Left lung (tissue), 10 donors: ENCODE results near the gene TMEM131. TPM values are rescaled to one million over a fixed set of nuclear protein-coding genes. Genes with fewer than 3 reads are reported as not detected.
"Not testable (repeated sequence)": the region's sequence is repeated elsewhere in the genome, so short reads cannot be mapped to it uniquely, and the experiment has no call there.

ENCODE experiments used
- ATAC-seq: fragments of 200-7000 bp; cut with Tn5 transposase; one replicate; pipeline ENCODE4 v1.9.1; 2020; ENCODE audit warnings: moderate library complexity
- DNase-seq, 4 donors: peaks; one replicate each; pipeline ENCODE4 v3.0.0-alpha.2; 2013 to 2020
- H3K27ac ChIP-seq, 2 donors: fragments of 200-600 bp; sonication (generic) in 1 of 2; one replicate each; pipeline versions ENCODE4 v1.5.0 to v1.8.0; 2020 to 2021
- H3K27me3 ChIP-seq, 2 donors: fragments of 200-600 bp; sonication (generic) in 1 of 2; one replicate each; pipeline versions ENCODE4 v1.5.0 to v1.8.0; 2020 to 2021
- H3K36me3 ChIP-seq, 2 donors: fragments of 200-600 bp; sonication (generic) in 1 of 2; one replicate each; pipeline versions ENCODE4 v1.5.0 to v1.8.0; 2020 to 2021
- H3K4me1 ChIP-seq, 2 donors: fragments of 200-600 bp; one replicate each; pipeline ENCODE4 v1.8.0; 2021
- H3K4me3 ChIP-seq, 2 donors: fragments of 200-600 bp; sonication (generic) in 1 of 2; one replicate each; pipeline versions ENCODE4 v1.5.0 to v1.8.0; 2020 to 2021; ENCODE audit warnings: mild to moderate bottlenecking in 1 of 2
- H3K9me3 ChIP-seq, 2 donors: fragments of 200-600 bp; sonication (generic) in 1 of 2; one replicate each; pipeline versions ENCODE4 v1.5.0 to v1.8.0; 2020 to 2021
- CTCF ChIP-seq, 2 donors: fragments of 200-600 bp; sonication (generic) in 1 of 2; IDR thresholded peaks; one replicate each; pipeline versions ENCODE4 v1.5.0 to v1.8.0; 2021; ENCODE audit warnings: antibody characterized with exemption in 2 of 2
- intact Hi-C, 2 donors: fragments of 100-400 bp; cut with DNase I; formaldehyde crosslinking; loops; one replicate each; pipeline versions ENCODE4 v1.11.2 to v1.14.2; 2022
- polyA plus RNA-seq, 6 donors: library from polyadenylated mRNA; unstranded; fragments of 120-200 nt; gene quantifications; one replicate each; pipeline ENCODE4 v1.2.1, GENCODE V29; 2013; ENCODE audit not compliant: insufficient read length in 6 of 6
- total RNA-seq, 2 donors: library from RNA; stranded (reverse); fragmentation: NEBNext Ultra II Directional; extraction: Animal tissue kit (Norgen Biotek cat#: 25700); gene quantifications; one replicate each; pipeline ENCODE4 v1.2.1, GENCODE V29; 2021
- donor health status: DM: no; HTN: yes; CAD: no.
- donor health status: DM: no; HTN: no; CAD: no.

TMEM131 gene
- total and polyA plus RNA-seq, 8 donors = 43.9 to 52.0 (median 47.8) TPM

GRCh38 chr2:97926946-97927345, 68.8 kb downstream of the TMEM131 start:
- no peak overlapping the region for H3K4me3 ChIP-seq
- H3K36me3 ChIP-seq = peaks cover 0 to 21% of the 10 kb centered on the region in 2 donors
- ATAC-seq (no peak), DNase-seq (no peak)
- peaks cover 0 to 40% of the 10 kb centered on the region in 2 donors for H3K4me1 ChIP-seq
- TF ChIP-seq CTCF (IDR thresholded peaks at IDR 0.05) = no peak
- intact Hi-C loops = no loop called here
- no peaks in the 10 kb centered on the region for H3K9me3 ChIP-seq
- H3K27ac ChIP-seq = no peak overlapping the region
- H3K27me3 ChIP-seq = no peaks in the 10 kb centered on the region

DNA sequence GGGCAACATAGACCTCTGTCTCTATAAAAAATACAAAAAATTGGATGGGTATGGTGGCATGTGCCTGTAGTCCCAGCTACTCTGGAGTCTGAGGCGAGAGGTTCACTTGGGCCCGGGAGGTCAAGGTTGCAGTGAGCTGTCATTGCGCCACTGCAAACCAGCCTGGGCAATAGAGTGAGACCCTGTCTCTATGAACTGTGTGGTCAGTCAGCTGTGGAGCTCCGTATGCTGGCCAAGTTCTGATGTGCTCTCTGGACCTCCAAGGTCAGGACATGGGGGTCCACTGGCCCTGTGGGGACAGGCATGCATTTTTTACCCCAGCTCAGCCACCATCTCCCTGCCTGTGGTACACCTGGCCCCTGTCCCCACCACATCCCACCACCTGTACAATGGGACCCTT, 71.6 kb downstream of the TMEM131 start:
- no peak overlapping the region for H3K27ac ChIP-seq
- no peaks in the 10 kb centered on the region for H3K9me3 ChIP-seq
- TF ChIP-seq CTCF (IDR thresholded peaks at IDR 0.05) = no peak
- H3K4me3 ChIP-seq = no peak overlapping the region
- peaks cover 0 to 25% of the 10 kb centered on the region in 2 donors for H3K36me3 ChIP-seq
- no peaks in the 10 kb centered on the region for H3K27me3 ChIP-seq
- no peak for ATAC-seq
- peaks cover 0 to 13% of the 10 kb centered on the region in 2 donors for H3K4me1 ChIP-seq
- no peak for DNase-seq
- intact Hi-C loops = no loop called here

- Histone ChIP-seq H3K9me3 (no peaks in the 10 kb centered on the region), H3K4me1 (no peaks in the 10 kb centered on the region), H3K36me3 (peaks cover 0 to 16% of the 10 kb centered on the region in 2 donors), H3K4me3 (no peak overlapping the region), H3K27ac (no peak overlapping the region), H3K27me3 (no peaks in the 10 kb centered on the region)
- TF ChIP-seq CTCF (IDR thresholded peaks at IDR 0.05) = no peak
- DNase-seq (no peak), ATAC-seq (no peak)
- intact Hi-C loops = no loop called here
These were observed 75.9 kb downstream of the TMEM131 start for GRCh38 chr2:97919858-97920257.

- no peak for ATAC-seq
- DNase-seq = no peak
- H3K36me3 ChIP-seq = peaks cover 0 to 5% of the 10 kb centered on the region in 2 donors
- no peaks in the 10 kb centered on the region for H3K4me1 ChIP-seq
- no peak for TF ChIP-seq CTCF (IDR thresholded peaks at IDR 0.05)
- no peaks in the 10 kb centered on the region for H3K9me3 ChIP-seq
- no peaks in the 10 kb centered on the region for H3K27me3 ChIP-seq
- intact Hi-C loops = no loop called here
- no peak overlapping the region for H3K27ac ChIP-seq
- no peak overlapping the region for H3K4me3 ChIP-seq
These were observed 76.9 kb downstream of the TMEM131 start for GRCh38 chr2:97918818-97919217.

DNA sequence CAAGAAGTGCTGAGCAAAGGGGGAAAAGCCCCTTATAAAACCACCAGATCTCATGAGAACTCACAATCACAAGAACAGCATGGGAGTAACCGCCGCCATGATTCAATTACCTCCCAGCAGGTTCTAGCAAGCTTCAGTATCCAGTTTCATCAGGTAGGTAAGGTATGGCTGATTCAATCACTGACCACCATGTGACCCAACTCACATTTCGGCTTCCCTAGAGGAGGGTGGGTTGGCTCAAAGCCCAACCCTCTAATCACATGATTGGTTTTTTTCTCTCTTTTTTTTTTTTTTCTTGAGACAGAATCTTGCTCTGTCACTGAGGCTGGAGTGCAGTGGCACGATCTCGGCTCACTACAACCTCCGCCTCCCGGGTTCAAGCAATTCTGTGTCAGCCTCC, 78.1 kb downstream of the TMEM131 start:
- intact Hi-C loops, ATAC-seq: not testable (repeated sequence)

DNA sequence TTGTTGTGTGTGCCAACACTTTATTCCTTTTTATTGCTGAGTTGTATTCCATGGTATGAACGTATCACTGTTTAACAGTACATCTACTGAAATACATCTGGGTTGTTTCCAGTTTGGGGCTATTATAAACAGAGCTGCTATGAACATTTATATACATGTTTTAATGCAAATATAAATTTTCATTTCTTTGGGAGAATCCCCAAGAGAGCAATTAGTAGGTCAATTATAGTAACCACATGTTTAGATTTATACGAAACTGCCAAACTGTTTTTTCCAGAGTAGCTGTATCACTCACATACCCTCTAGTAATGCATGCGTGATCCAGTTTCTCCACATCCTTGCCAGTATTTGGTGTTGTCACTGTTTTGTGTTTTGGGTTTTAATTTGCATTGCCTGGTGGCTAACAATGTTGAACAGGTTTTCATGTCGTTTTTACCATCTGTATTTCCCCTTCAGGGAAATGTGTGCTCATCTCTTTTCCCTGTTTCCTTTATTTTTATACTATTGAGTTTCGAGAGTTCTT, 81.0 kb downstream of the TMEM131 start:
- ATAC-seq (no peak), DNase-seq (no peak)
- peaks cover 0 to 2% of the 10 kb centered on the region in 2 donors for H3K36me3 ChIP-seq
- no peak for TF ChIP-seq CTCF (IDR thresholded peaks at IDR 0.05)
- no peak overlapping the region for H3K4me3 ChIP-seq
- H3K9me3 ChIP-seq = no peaks in the 10 kb centered on the region
- intact Hi-C loops = no loop called here
- no peaks in the 10 kb centered on the region for H3K27me3 ChIP-seq
- no peak overlapping the region for H3K27ac ChIP-seq
- peaks cover 13 to 22% of the 10 kb centered on the region in 2 donors for H3K4me1 ChIP-seq

More for the DNA sequence above, 78.1 kb downstream of the TMEM131 start:
- H3K4me3 ChIP-seq, H3K9me3 ChIP-seq, H3K27ac ChIP-seq, H3K4me1 ChIP-seq, DNase-seq, H3K36me3 ChIP-seq, H3K27me3 ChIP-seq: not testable (repeated sequence)
